Choroid plexus epithelial cell (primary cell): ENCODE measurements around the gene APEH.
A peak's percentile ranks its signal among the peaks of the same experiment; 100 is the strongest.

Source experiments
- DNase-seq: peaks from one replicate; pipeline ENCODE4 v3.0.0-alpha.2; 2010; ENCODE audit warnings: low read depth
- H3K4me3 ChIP-seq: 2 replicates; pipeline ENCODE4 v1.5.1; 2011; ENCODE audit warnings: low read depth, mild to moderate bottlenecking, control low read depth, low read length, moderate library complexity
- CTCF ChIP-seq: conservative IDR thresholded peaks from 2 replicates; pipeline ENCODE4 v1.5.1; 2011; ENCODE audit warnings: low read depth, mild to moderate bottlenecking, control low read depth, inconsistent platforms, low read length, moderate library complexity

Gene APEH

GRCh38 chr3:49673715-49674496, at the start of gene APEH:
Gene APEH, plus strand, starts transcription at chr3:49674351. Its CDS starts 51 bp downstream, at chr3:49674402.
- TF ChIP-seq CTCF, result no peak
- DNase-seq, result peak; percentile 98

DNA sequence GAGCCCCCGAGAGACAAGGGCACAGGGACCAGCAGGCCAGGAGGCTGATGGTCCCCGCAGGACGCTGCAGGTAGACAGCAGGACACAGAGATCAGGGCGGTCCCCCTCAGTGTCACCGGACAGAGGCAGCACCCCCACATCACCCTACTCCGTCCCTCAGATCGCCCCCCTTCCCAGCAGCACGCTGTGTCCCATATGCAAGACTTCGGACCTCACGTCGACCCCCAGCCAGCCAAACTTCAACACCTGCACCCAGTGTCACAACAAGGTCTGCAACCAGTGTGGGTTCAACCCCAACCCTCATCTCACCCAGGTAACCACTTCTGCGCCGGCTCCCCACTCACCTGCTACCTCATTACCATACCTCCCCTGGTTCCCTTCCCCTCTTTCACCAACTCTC, 49.1 kb upstream of the APEH start:
- no peak overlapping the region for H3K4me3 ChIP-seq
- no peak for DNase-seq
- TF ChIP-seq CTCF, result no peak

More at GRCh38 chr3:49673715-49674496, at the start of gene APEH:
- peak within 1 kb of the TSS; percentile 91 for H3K4me3 ChIP-seq

GRCh38 chr3:49626101-49626581, 48.0 kb upstream of the APEH start:
- DNase-seq, result peak; percentile 19
- no peak for TF ChIP-seq CTCF
- H3K4me3 ChIP-seq, result no peak overlapping the region

- TF ChIP-seq CTCF, result no peak
- H3K4me3 ChIP-seq, result no peak overlapping the region
- no peak for DNase-seq
Measured at GRCh38 chr3:49626796-49627195, 47.4 kb upstream of the APEH start.

DNA sequence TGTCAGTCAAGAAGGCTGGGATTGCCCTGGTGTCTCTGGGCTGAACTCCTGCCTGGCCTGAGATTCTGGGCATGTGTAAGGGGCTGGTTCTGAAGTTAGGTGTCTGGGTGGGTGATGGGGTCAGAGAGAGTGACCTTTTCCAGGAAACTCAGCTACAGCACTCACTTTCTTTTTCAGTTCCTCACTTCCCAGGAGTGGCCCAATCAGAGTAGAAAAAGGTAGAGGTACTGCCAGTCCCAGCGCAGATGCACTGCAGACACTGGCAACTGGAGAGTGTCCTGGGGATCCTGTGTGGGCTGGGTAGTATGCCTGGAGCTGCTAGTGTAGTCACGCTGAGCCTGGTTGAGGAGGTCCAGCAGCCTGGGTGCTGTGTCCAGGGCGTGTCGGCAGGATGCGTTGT, 46.5 kb upstream of the APEH start:
- no peak for DNase-seq
- no peak overlapping the region for H3K4me3 ChIP-seq
- no peak for TF ChIP-seq CTCF

DNA sequence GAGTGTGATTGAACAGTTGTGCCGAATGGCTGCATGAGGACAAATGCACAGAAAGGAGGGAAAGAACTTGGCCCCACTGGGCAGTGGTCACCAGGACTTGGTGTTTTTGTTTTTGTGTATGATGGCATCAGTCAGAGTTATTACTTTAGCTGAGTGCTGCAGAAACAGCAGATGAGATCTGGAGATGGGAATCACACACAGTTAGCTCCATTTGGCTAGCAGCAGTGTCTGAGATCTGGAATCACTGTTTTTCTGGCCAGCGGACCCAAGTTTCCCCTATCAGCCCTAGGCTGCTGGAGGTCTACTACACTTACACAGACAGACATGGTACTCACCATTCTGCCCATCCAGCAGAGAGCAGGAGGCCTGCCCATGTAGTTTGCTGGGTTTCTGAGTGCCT, 45.9 kb upstream of the APEH start:
- DNase-seq, result no peak
- TF ChIP-seq CTCF, result no peak
- no peak overlapping the region for H3K4me3 ChIP-seq

DNA sequence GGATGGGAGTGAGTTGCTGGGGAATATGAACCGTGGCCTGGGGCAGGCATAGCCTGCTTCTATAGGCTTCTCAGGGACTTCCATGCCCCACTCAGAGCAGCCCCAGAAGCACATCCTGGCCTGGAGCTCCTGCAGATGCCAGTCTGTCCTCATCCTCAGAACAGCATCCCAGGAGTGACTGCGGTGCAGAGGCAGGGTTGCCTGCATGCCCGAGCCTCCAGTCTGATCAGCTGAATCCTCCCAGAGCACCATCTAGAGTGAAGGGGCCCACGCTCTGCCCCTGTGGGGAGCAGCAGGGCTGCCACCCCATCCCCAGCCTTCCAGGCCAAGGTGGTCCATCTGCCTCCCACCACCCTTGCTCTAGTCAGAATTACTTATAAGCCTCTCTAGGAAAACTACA, 44.7 kb upstream of the APEH start:
- H3K4me3 ChIP-seq, result no peak overlapping the region
- TF ChIP-seq CTCF, result no peak
- no peak for DNase-seq
